DMS79 (cell line): ENCODE measurements around the gene PRRC2A.
A peak's percentile ranks its signal among the peaks of the same experiment; 100 is the strongest.

Experiments used
- DNase-seq: peaks from one replicate; lab custom pipeline; 2025; lab: John Stamatoyannopoulos, UW

The PRRC2A gene

DNA sequence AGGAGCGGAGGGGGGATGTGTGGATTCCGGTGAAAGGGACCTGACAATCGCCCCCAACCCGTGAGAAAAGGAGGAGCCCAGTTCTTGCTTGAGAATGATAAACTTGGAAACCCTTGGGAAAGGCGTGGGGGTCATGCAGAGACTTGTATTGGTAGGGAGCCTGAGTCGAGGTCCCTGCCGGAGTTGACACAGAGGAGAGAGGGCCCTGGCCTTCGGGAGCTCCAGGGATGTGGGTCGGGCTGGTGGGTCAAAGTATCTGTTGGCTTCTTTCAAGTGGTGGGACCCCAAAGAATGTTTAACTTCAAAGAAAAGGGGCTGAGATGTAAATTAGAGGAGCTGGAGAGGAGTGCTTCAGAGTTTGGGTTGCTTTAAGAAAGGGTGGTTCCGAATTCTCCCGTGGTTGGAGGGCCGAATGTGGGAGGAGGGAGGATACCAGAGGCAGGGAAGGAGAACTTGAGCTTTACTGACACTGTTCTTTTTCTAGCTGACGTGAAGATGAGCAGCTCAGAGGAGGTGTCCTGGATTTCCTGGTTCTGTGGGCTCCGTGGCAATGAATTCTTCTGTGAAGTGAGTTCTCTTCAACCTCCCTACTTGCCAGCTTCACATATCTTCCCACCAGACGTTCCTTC is 45.9 kb downstream of the PRRC2A start:
- no peak for DNase-seq

DNA sequence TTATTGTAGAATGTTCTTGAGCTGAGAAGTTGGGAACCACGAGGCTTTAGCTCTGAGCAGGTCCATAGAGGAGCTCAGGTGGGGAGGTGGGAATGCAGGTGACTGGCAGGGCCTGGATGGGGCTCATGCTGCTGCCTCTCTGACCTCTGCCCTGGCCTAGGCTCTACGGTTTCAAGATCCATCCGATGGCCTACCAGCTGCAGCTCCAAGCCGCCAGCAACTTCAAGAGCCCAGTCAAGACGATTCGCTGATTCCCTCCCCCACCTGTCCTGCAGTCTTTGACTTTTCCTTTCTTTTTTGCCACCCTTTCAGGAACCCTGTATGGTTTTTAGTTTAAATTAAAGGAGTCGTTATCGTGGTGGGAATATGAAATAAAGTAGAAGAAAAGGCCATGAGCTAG is 49.2 kb downstream of the PRRC2A start, which contains the start of gene LY6G5B:
LY6G5B (plus strand) TSS at position 301 of the 400 bp plus-strand sequence. CDS start 975 bp downstream, outside the sequence.
- DNase-seq: no peak

DNA sequence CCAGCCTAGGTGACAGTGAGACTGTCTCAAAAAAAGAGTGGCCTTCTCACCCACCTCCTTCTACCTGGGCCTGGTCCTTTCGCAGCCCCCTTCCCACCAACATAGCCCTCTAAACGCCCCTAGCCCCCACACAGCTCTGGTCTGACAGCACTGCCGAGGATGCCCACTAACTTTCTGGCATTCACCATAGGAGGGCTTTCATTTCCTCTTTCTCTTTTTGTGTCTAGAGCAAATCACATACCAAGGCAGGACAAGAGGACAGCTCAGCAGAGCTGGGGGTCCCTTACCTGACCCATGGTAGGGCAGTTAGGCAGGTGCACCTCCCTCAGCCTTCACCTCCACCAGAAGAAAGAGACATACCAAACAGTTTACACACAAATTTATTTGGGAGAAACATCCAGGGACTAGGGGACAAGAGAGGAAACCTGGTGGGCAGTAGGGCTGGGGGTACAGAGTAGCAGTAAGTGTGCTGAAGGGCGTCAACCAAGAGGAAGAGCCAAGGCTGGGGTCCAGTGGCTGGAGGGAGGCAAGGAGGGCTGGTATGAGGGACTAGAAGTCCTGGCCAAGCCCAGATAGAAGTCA is 55.9 kb downstream of the PRRC2A start:
- DNase-seq: no peak

DNA sequence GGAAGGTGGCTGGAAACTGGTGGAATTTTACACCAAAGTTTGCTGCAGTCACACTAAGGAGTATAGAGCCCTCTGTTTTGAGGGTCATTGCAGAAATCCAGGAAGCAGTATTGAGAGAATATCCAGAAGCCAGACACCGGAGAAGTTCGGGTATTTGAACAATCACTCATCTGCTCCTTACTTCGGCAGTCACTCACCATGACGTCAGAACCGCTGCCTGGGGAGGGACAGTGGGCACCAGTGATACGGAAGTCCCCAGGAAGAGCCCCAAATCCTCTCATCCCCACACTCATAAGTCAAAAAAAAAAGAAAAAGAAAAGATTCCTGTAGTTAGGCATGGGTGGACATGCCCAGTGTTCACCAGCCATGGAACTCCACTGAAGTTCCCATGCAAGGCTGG is 56.4 kb downstream of the PRRC2A start:
- no peak for DNase-seq

DNA sequence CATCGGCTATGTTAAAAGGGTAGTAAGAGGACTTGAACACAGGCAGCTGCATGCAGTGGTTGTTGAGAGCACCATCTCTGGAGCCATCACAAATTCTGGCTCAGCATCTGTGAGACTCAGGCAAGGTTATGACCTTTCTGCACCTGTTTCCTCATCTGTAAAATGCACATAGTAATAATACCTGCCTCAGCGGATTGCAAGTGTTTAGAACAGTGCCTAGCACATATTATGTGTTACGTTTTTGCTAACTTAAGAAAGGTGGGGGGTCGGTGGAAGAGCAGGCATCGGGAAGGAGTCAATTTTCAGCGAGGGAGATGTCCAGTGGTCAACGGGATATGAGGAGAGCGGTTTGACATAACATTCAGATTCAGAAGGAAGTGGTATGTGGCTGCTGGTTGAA is 57.4 kb downstream of the PRRC2A start:
- DNase-seq: no peak

DNA sequence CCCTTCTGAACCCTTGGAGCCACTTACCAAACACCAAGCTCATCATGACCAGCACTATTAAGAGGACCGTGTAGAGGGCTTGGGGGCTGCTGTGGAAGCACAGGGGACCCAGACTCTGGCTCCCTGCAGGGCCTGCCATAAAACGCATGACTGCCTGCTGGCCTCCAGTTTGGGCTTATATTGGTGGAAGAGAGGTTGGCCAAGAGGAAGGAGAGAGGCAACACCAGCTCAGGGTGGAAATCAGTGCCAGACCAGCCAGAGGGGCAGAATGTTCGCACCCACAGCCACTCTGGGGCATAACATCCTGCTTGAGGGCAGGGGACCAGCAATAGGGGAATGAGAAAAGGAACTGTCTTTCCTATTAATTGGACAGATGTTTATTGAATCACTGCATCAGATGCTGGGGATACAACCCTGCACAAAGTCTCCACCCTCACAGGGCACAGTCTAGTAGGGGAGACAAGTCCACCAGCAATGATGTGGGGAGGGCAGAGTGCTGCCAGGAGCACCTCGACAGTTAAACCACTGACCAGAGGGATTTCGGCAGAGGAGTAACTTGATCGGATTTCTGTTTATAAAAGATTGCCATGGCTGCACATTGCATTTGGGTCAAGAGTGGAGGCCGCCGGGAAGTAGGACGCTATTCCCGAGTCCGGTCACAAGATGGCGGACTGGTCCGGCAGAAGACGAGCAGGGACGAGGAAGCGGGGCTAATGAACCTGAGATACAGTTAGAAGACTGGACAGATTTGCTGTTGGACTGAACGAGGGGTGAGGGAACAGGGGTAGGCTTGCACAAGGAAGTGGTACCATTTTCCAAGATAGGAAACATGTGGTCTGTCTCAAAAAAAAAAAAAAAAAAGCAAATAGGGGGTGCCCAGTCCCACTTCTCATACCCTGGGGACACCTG is 60.0 kb downstream of the PRRC2A start, which contains the start of gene LY6G5C:
LY6G5C (minus strand) TSS at position 842 of the 909 bp plus-strand sequence; CDS start at position 148, 694 bp downstream.
- peak; percentile 85 for DNase-seq

DNA sequence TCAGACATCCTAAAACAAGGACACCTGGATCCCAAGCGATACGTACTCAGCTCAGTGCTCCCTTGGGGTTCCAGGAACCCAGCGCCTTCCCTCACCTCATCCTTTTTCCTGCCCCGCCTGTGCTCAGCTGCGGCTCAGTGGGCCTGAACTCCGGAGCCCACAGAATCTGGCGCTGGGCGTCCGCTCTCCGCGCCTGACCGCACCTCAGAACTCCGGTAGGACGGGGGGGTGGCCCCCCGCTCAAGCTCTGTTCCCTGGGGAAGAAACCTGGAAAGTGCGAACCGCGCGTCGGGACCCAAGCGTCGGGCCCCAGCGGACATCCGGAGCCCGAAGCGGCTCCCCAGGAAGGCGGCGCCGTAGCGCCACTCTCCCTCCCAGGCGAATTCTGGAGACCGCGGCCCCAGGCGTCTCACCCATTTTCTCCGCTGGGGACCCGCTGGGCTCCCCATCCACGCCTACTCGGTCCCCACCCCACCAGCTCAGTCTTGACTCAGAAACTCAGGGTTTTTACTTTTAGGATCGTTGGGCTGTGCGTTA is 60.7 kb downstream of the PRRC2A start:
- peak; percentile 45 for DNase-seq

DNA sequence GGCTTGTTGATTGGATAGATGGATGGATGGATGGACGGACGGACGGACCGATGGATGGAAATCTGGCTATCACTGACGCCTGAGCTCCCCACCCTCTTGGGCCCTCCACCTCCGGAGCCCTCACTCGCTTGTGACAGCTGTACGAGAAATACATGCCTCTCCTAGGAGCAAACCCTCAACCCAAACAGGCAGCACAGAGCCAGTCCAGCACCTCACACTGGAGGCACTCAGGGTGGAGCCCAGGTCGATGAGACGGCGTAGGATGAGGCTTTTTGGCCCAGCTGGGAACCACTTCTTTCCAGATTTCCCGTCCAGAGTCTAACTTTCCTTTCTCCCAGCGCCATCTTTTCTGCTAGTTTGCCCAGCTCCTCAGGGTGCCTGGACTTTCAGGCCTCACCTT is 63.1 kb downstream of the PRRC2A start:
- DNase-seq: no peak

DNA sequence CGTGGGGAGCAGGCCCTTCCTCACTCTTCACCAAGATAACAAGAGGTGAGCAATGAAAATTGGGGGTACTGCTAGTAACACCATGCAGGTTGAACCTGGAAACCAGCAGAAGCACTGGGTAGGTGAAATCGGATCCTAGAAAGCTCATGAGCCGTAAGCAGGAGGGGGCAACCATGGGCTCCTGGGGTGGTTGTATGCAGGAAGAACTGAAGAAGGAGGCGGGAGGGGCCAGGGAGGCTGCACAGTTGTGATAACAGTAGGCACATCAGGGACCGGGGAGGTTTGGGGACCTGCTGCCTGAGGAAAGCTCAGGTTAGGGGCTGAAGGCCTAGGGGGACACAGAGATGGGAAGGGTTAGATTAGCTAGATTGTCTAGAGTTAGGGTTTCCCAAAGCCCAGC is 66.0 kb downstream of the PRRC2A start:
- DNase-seq: no peak

DNA sequence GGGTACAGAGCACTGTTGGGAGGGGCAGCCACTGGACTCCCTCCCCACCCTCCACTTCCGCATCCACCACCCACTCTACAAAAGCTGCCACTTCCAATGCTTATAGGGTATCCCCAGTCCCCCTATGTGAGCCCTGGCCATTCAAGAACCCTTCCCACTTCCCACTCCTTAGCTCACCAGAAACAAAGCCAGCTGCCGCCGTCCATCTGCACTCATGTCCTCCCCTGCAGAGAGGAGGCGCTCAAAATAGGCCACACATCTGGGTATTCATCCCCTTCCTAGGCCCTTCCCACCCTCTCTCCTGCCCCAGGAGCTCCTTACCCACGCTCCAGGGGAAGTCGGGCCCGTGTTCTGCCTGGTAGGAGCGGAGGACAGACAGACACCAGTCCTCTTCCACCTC is 66.8 kb downstream of the PRRC2A start:
- no peak for DNase-seq
